Sigmoid colon (tissue), 7 donors: ENCODE data around the gene COL25A1. TPM values are rescaled to one million over a fixed set of nuclear protein-coding genes. Genes with fewer than 3 reads are reported as not detected.

Source experiments
- DNase-seq: peaks from one replicate; pipeline ENCODE4 v3.0.0-alpha.2; 2019
- H3K27ac ChIP-seq, 4 donors: fragments of 200-600 bp; sonication (generic); one replicate each; pipeline ENCODE4 v1.5.1; 2016 to 2019; ENCODE audit warnings: mild to moderate bottlenecking in 1 of 4
- H3K27me3 ChIP-seq, 3 donors: fragments of 200-600 bp; sonication (generic); one replicate each; pipeline ENCODE4 v1.5.1; 2019; ENCODE audit warnings: mild to moderate bottlenecking in 1 of 3
- H3K36me3 ChIP-seq, 4 donors: fragments of 200-600 bp; sonication (generic); one replicate each; pipeline ENCODE4 v1.5.1; 2016 to 2019
- H3K4me1 ChIP-seq, 4 donors: fragments of 200-600 bp; sonication (generic); one replicate each; pipeline ENCODE4 v1.5.1; 2017 to 2019
- H3K4me3 ChIP-seq, 4 donors: fragments of 200-600 bp; sonication (generic); one replicate each; pipeline ENCODE4 v1.5.1; 2017 to 2019; ENCODE audit warnings: mild to moderate bottlenecking in 2 of 4, moderate library complexity in 1 of 4
- H3K9me3 ChIP-seq, 4 donors: fragments of 200-600 bp in 3 of 4; sonication (generic) in 3 of 4; one replicate each; pipeline versions ENCODE4 v1.5.1 to v1.6.1; 2013 to 2019
- EP300 ChIP-seq, 4 donors: sonication (generic); formaldehyde crosslinking; IDR thresholded peaks; one replicate each; pipeline ENCODE4 v1.6.1; 2017; ENCODE audit warnings: antibody characterized with exemption in 4 of 4
- POLR2A ChIP-seq, 2 donors: fragments of 450-650 bp; IDR thresholded peaks; one replicate each; pipeline ENCODE4 v1.6.1; 2016; ENCODE audit warnings: antibody characterized with exemption in 2 of 2, mild to moderate bottlenecking in 2 of 2, moderate library complexity in 2 of 2
- POLR2AphosphoS5 ChIP-seq, 4 donors: sonication (generic); formaldehyde crosslinking; IDR thresholded peaks; one replicate each; pipeline ENCODE4 v1.6.1; 2017; ENCODE audit warnings: antibody characterized with exemption in 4 of 4
- WGBS, 2 donors: extraction: QIAGEN DNeasy Blood & Tissue Kit; methylation state at CpG; one replicate each; pipeline ENCODE4 v1.1.7; 2013; 5-methylcytosine and 5-hydroxymethylcytosine counted together
- intact Hi-C: fragments of 100-400 bp; cut with DNase I; formaldehyde crosslinking; loops from one replicate; pipeline ENCODE4 v1.15.1; 2023
- polyA plus RNA-seq, 3 donors: library from polyadenylated mRNA; stranded (reverse); fragments of 200-250 nt; gene quantifications; one replicate each; pipeline ENCODE4 v1.2.3, GENCODE V29; 2013
- total RNA-seq, 4 donors: library from RNA; depleted of rRNA; stranded (reverse); fragments of >200 nt; gene quantifications; one replicate each; pipeline ENCODE4 v1.1.0, GENCODE V29; 2016
- TF ChIP-seq, protein P1 (sequence below), 4 experiments: fragments of 450-650 bp in 3 of 4; fragments of 200-600 bp in 1 of 4; IDR thresholded peaks; one replicate each; pipeline ENCODE4 v1.5.1; 2016 to 2019; ENCODE audit warnings: antibody characterized with exemption in 4 of 4, mild to moderate bottlenecking in 3 of 4, moderate library complexity in 2 of 4
- donor health status: healthy with polysubstance abuse.
- donor health status: Bipolar disorder and iron deficiency.
- donor health status: healthy.

Gene COL25A1
- total and polyA plus RNA-seq, 7 donors, result 0.15 to 1.4 (median 0.41) TPM; not detected in 2

DNA sequence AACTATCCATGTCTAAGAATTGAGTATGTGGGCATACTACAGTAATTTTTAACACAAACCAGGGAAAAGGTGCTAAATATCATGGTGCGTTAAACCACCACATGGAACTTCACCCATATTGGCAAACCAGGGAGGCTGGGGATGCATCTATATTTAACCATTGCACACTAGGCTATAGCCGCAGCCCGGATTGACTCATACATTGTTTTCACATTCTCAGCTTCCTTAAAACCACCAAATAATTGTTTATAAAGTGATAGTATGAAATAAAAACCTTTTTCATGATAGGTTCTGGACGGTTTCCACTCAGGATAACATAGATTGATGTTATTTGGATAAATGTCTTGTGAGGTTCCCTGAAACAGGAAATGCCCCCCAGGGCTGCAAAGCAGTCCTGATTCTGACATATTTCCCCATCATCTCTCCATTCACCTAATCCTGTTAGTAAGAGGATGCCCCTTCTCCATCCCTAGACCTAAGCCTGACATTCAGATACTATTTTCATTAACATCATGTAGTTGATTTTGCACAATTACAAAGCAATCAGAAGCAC is 7.9 kb downstream of the COL25A1 start:
- Histone ChIP-seq H3K4me1 (no peaks in the 10 kb centered on the region), H3K4me3 (no peak overlapping the region), H3K27me3 (peaks cover under 1 to 27% (median 3%) of the 10 kb centered on the region in 3 donors), H3K9me3 (no peaks in the 10 kb centered on the region), H3K27ac (no peak overlapping the region), H3K36me3 (no peaks in the 10 kb centered on the region)
- DNase-seq, result no peak
- WGBS, 2 donors, result 89 to 90% methylated on average over 4 of the region's 4 CpGs
- intact Hi-C loops, result no loop called here
- TF ChIP-seq POLR2A (IDR thresholded peaks at IDR 0.05), result no peak
- no peak for TF ChIP-seq EP300 (IDR thresholded peaks at IDR 0.05)
- TF ChIP-seq, protein P1, sequence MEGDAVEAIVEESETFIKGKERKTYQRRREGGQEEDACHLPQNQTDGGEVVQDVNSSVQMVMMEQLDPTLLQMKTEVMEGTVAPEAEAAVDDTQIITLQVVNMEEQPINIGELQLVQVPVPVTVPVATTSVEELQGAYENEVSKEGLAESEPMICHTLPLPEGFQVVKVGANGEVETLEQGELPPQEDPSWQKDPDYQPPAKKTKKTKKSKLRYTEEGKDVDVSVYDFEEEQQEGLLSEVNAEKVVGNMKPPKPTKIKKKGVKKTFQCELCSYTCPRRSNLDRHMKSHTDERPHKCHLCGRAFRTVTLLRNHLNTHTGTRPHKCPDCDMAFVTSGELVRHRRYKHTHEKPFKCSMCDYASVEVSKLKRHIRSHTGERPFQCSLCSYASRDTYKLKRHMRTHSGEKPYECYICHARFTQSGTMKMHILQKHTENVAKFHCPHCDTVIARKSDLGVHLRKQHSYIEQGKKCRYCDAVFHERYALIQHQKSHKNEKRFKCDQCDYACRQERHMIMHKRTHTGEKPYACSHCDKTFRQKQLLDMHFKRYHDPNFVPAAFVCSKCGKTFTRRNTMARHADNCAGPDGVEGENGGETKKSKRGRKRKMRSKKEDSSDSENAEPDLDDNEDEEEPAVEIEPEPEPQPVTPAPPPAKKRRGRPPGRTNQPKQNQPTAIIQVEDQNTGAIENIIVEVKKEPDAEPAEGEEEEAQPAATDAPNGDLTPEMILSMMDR (IDR thresholded peaks at IDR 0.05), result no peak
- TF ChIP-seq POLR2AphosphoS5 (IDR thresholded peaks at IDR 0.05), result no peak

DNA sequence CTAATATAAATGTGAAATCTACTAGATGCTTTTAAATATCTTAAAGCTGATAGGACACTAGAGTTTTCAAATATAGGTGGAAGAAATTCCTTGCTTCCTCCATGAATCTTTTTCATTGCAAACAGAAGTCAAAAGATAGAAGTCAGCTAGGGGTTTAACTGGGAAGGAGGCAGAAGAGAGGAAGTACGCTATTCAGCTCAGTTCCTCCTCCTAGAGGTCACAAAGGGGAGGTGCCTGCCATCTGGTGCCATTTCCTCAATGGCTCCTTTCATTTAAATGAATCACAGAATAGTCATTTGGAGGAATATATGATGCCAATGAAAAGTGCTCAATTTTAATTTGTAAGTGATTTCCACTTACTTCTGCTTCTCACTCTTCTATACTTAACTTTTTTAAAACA is 8.5 kb downstream of the COL25A1 start:
- H3K36me3 ChIP-seq, result no peaks in the 10 kb centered on the region
- intact Hi-C loops, result no loop called here
- H3K27me3 ChIP-seq, result peaks cover 0 to 22% (median 3%) of the 10 kb centered on the region in 3 donors
- H3K4me1 ChIP-seq, result no peaks in the 10 kb centered on the region
- H3K27ac ChIP-seq, result no peak overlapping the region
- WGBS, 2 donors, result 40 to 51% methylated on average over 1 of the region's 1 CpG
- no peak for DNase-seq
- no peak overlapping the region for H3K4me3 ChIP-seq
- no peaks in the 10 kb centered on the region for H3K9me3 ChIP-seq
- TF ChIP-seq POLR2A (IDR thresholded peaks at IDR 0.05) (no peak), POLR2AphosphoS5 (IDR thresholded peaks at IDR 0.05) (no peak), EP300 (IDR thresholded peaks at IDR 0.05) (no peak)
- TF ChIP-seq, protein P1 (IDR thresholded peaks at IDR 0.05), result no peak

DNA sequence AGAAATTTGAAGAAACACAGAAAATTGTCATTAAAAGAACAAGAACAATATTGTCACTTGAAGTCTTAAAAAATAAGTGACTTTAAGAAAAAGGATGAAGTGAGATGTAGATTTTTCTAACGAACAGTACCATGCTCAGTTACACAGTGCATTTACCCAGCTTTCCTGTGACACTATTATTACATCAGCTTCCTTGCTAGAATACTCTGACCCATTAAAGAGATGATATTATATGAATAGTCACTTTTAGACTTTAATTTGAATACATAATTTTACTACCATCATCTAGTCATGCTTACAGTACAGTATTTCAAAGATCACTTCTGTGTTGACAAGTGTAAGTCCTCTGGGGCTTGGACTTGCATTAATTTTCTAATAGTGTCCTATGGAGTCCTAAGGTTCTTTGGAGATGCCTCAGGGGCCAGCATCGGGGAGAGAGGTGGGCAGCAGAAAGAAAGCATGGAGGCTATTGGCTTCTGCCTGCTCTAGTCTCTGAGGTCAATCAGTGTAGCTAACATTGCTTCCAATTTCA is 10.7 kb downstream of the COL25A1 start:
- intact Hi-C loops, result no loop called here
- DNase-seq, result no peak
- no peaks in the 10 kb centered on the region for H3K27me3 ChIP-seq
- TF ChIP-seq POLR2A (IDR thresholded peaks at IDR 0.05) (no peak), EP300 (IDR thresholded peaks at IDR 0.05) (no peak), POLR2AphosphoS5 (IDR thresholded peaks at IDR 0.05) (no peak)
- TF ChIP-seq, protein P1 (IDR thresholded peaks at IDR 0.05), result no peak
- 86 to 92% methylated on average over 2 of the region's 2 CpGs for WGBS, 2 donors
- H3K4me1 ChIP-seq, result no peaks in the 10 kb centered on the region
- no peaks in the 10 kb centered on the region for H3K9me3 ChIP-seq
- H3K27ac ChIP-seq, result no peak overlapping the region
- no peaks in the 10 kb centered on the region for H3K36me3 ChIP-seq
- H3K4me3 ChIP-seq, result no peak overlapping the region

DNA sequence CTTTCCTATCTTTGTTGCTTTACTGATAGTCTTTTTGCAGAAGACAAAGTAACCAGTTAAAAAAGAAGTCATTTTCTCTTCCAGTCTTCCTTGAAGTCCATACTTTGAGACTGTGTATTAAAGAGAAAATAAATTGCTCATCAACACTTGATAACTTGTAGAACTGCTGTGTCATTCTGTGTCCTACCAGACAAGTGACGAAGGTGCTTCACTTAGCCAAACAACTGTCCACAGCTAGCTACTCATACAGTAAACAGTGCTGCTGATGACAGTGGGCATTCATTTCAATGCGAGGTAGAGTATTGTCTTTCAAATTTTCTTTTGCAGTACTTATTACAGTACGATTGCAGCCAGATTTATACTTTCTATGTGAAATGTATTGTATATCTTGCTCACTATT is 11.5 kb downstream of the COL25A1 start:
- H3K9me3 ChIP-seq, result no peaks in the 10 kb centered on the region
- TF ChIP-seq EP300 (IDR thresholded peaks at IDR 0.05) (no peak), POLR2AphosphoS5 (IDR thresholded peaks at IDR 0.05) (no peak), POLR2A (IDR thresholded peaks at IDR 0.05) (no peak)
- TF ChIP-seq, protein P1 (IDR thresholded peaks at IDR 0.05), result no peak
- H3K4me3 ChIP-seq, result no peak overlapping the region
- H3K4me1 ChIP-seq, result no peaks in the 10 kb centered on the region
- no peaks in the 10 kb centered on the region for H3K27me3 ChIP-seq
- H3K27ac ChIP-seq, result no peak overlapping the region
- intact Hi-C loops, result no loop called here
- WGBS, 2 donors, result 78 to 92% methylated on average over 3 of the region's 3 CpGs
- DNase-seq, result no peak
- no peaks in the 10 kb centered on the region for H3K36me3 ChIP-seq

DNA sequence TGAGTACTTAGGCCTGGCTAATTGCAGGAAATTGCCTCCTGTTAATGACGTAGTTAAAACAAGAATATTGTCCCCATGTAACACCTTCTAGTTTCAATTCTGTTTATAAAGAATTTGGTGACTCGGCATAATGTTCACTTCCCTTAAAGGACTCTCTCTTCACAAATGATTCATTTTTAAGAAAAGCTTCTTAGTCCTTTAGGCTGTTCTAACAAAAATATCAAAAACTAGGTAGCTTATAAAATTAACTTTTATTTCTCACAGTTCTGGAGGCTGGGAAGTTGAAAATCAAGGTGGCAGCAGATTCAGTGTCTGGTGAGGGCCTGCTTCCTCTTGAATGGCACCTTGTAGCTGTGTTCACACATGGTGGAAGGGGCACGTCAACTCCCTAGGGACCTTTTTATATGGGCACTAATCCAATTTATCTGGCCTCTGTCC is 23.8 kb downstream of the COL25A1 start:
- Histone ChIP-seq H3K27me3 (no peaks in the 10 kb centered on the region), H3K4me3 (no peak overlapping the region), H3K36me3 (no peaks in the 10 kb centered on the region), H3K9me3 (no peaks in the 10 kb centered on the region), H3K27ac (no peak overlapping the region), H3K4me1 (no peaks in the 10 kb centered on the region)
- TF ChIP-seq POLR2AphosphoS5 (IDR thresholded peaks at IDR 0.05) (no peak), POLR2A (IDR thresholded peaks at IDR 0.05) (no peak), EP300 (IDR thresholded peaks at IDR 0.05) (no peak)
- TF ChIP-seq, protein P1 (IDR thresholded peaks at IDR 0.05), result no peak
- intact Hi-C loops, result no loop called here
- WGBS, 2 donors, result 45 to 52% methylated on average over 3 of the region's 3 CpGs
- DNase-seq, result no peak
